Epithelial cell of esophagus (primary cell): ENCODE results near the gene PRKACB.

ENCODE experiments used
- DNase-seq: peaks from one replicate; pipeline ENCODE4 v3.0.0; 2010; ENCODE audit warnings: low read depth
- H3K4me3 ChIP-seq: 2 replicates; pipeline ENCODE4 v1.5.1; 2011; ENCODE audit warnings: mild to moderate bottlenecking, low read length, control low read depth
- TF ChIP-seq, protein P1 (sequence below): IDR thresholded peaks from 2 replicates; pipeline ENCODE4 v1.5.1; 2011; ENCODE audit warnings: low read depth, mild to moderate bottlenecking, low read length, control low read depth, inconsistent platforms; ENCODE audit not compliant: insufficient read depth; ENCODE audit errors: missing control alignments

The PRKACB gene

DNA sequence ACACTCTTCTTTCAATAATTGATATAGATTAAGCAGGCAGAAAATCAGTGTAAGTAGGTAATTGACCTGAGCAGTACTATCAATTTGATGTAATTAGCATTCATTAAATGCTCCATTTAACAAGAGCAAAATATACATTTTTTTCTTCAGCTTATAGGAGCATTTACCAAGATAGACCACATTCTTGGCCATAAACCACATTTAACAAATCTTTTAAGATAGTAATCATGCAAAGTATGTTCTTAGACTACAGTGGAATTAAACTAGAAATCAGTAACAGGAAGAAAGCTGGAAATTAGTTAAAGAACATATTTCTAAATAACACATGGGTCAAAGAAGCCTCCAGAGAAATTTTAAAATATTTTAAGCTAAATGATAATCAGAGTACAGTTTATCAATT, 8.7 kb upstream of the PRKACB start:
- no peak overlapping the region for H3K4me3 ChIP-seq
- no peak for DNase-seq
- TF ChIP-seq, protein P1, sequence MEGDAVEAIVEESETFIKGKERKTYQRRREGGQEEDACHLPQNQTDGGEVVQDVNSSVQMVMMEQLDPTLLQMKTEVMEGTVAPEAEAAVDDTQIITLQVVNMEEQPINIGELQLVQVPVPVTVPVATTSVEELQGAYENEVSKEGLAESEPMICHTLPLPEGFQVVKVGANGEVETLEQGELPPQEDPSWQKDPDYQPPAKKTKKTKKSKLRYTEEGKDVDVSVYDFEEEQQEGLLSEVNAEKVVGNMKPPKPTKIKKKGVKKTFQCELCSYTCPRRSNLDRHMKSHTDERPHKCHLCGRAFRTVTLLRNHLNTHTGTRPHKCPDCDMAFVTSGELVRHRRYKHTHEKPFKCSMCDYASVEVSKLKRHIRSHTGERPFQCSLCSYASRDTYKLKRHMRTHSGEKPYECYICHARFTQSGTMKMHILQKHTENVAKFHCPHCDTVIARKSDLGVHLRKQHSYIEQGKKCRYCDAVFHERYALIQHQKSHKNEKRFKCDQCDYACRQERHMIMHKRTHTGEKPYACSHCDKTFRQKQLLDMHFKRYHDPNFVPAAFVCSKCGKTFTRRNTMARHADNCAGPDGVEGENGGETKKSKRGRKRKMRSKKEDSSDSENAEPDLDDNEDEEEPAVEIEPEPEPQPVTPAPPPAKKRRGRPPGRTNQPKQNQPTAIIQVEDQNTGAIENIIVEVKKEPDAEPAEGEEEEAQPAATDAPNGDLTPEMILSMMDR, result no peak

DNA sequence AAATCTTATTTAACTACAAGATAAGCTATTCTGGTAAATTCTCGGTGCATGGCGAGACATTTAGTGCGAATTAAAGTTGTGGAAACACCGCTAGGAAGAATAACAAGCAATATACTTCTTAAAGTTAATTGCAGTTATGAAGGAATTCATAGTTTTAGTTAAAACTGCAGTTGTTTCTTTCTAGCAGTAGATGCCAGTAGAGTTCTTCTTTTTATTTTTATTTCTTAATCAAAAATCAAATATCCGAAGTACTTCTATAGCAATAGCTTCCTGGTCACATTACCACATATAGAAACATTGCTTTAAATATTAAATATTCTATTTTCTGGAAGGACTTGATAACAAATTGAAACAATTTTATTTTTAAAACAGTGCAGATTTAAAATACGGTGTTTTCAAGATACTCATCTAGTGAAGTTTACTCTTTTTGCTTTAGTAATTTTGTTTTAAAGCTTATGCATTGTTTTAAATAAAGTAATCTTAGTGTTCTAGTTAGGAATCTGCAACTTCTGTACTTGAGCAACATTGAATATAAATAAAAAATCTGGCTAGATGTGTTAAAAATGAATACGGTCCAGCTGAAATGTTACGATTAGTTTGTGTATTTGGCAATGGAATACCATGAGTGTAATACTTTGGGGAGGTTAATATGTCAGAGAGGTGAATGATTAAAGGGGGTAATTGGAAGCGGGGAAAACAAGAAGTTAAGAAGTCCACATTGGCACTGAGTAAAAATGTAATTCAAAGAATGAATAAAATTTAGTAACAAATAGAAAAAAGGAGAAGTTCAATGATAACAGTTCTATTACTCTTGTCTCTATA, 2.7 kb upstream of the PRKACB start:
- TF ChIP-seq, protein P1, result peak; percentile 45
- no peak overlapping the region for H3K4me3 ChIP-seq
- DNase-seq, result peak; percentile 25

GRCh38 chr1:84145068-84145467, 997 bp downstream of the PRKACB start:
- TF ChIP-seq, protein P1, result no peak
- no peak overlapping the region for H3K4me3 ChIP-seq

DNA sequence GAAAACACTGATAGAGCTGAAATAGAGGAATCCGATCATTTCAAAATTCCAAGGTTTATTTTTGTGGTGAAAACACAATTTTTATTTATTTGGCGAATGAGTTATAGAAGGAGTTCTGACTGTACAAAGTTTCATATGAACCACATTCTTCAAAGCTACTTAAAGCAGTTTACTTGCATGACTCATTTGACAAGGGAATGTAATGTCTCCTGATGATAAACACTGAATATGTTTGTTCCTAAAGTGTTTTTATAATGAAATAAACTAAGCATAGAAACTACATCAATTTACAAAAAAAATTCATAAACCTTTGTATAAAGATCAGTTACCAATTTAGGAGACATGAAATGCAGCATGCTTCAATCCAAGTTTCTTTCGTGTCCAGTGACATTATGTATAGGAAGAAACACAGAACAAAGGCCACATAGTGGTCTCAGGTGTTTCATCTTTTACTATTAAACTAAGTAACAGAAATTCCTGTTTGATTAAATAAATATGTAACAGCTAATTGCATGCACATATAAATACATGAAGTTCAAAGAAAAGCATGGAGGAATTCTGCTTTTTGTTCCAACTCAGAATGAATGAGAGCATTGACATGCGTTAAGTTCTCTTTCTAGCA, 2.5 kb downstream of the PRKACB start:
- no peak overlapping the region for H3K4me3 ChIP-seq
- TF ChIP-seq, protein P1, result no peak
- peak; percentile 67 for DNase-seq

More at GRCh38 chr1:84145068-84145467, 997 bp downstream of the PRKACB start:
- peak; percentile 57 for DNase-seq

- no peak overlapping the region for H3K4me3 ChIP-seq
- TF ChIP-seq, protein P1, result no peak
- DNase-seq, result no peak
Observed at GRCh38 chr1:84148758-84149157, 4.7 kb downstream of the PRKACB start.

DNA sequence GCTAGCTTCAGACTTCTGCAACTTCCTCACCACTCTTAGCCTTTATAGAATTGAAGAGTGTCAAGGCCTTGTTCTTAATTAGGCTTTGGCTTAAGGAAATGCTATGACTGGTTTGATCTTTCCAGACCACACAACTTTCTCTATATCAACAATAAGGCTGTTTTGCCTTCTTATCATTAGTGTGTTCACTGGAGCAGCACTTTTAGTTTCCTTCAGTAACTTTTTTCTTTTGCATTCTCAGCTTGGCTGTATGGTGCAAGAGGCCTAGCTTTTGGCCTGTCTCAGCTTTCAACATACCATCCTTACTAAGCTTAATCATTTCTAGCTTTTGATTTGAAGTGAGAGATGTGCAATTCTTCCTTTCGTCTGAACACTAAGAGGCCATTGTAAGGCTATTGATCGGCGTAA, 8.6 kb downstream of the PRKACB start:
- TF ChIP-seq, protein P1, result no peak
- DNase-seq, result no peak
- H3K4me3 ChIP-seq, result no peak overlapping the region
